HepG2 (cell line): Measurements from ENCODE around the gene ACSF3. TPM values are rescaled to one million over a fixed set of nuclear protein-coding genes. Genes with fewer than 3 reads are reported as not detected.
A peak's percentile ranks its signal among the peaks of the same experiment; 100 is the strongest.

Source experiments
- ARNTL ChIP-seq: sonication (generic); formaldehyde crosslinking; IDR thresholded peaks from 2 replicates; pipeline ENCODE4 v1.4.0; 2020; ENCODE audit warnings: mild to moderate bottlenecking, missing genetic modification reagents
- ATM ChIP-seq: fragments of 450-650 bp; IDR thresholded peaks from 2 replicates; pipeline ENCODE4 v1.7.1; 2017; ENCODE audit warnings: mild to moderate bottlenecking, borderline replicate concordance
- CREB1 ChIP-seq, 2 experiments: fragments of 450-650 bp in 1 of 2; IDR thresholded peaks; 2 replicates each; pipeline ENCODE4 v1.6.1; 2016 to 2017; ENCODE audit warnings: control low read depth in 1 of 2, mild to moderate bottlenecking in 1 of 2, missing compliant biosample characterization in 1 of 2, missing genetic modification characterization in 1 of 2
- ELF4 ChIP-seq: sonication (generic); formaldehyde crosslinking; IDR thresholded peaks from 2 replicates; pipeline ENCODE4 v1.5.0; 2020; ENCODE audit warnings: missing genetic modification reagents, mild to moderate bottlenecking, moderate library complexity, borderline replicate concordance
- FOXP1 ChIP-seq, 2 experiments: fragments of 450-650 bp in 1 of 2; IDR thresholded peaks; 2 replicates each; pipeline ENCODE4 v1.6.1; 2017 to 2018; ENCODE audit warnings: antibody characterized with exemption in 1 of 2
- HNRNPK ChIP-seq: fragments of 200-400 bp; formaldehyde crosslinking; IDR thresholded peaks from 2 replicates; pipeline ENCODE4 v1.6.1; 2018; ENCODE audit warnings: low read length, low read depth, moderate library complexity, mild to moderate bottlenecking; ENCODE audit not compliant: poor library complexity, severe bottlenecking
- KLF15 ChIP-seq: sonication (generic); formaldehyde crosslinking; IDR thresholded peaks from 2 replicates; pipeline ENCODE4 v1.8.1; 2023; ENCODE audit warnings: borderline replicate concordance, mild to moderate bottlenecking, inconsistent platforms, missing genetic modification reagents, mixed read lengths
- NCOR1 ChIP-seq: fragments of 200-600 bp; sonication (generic); IDR thresholded peaks from 2 replicates; pipeline ENCODE4 v1.7.0; 2017; ENCODE audit warnings: antibody characterized with exemption, low read length, borderline replicate concordance
- SIX4 ChIP-seq: sonication (generic); formaldehyde crosslinking; IDR thresholded peaks from 2 replicates; pipeline ENCODE4 v1.4.0; 2020; ENCODE audit warnings: missing genetic modification reagents
- SMARCC2 ChIP-seq: fragments of 450-650 bp; IDR thresholded peaks from 2 replicates; pipeline ENCODE4 v1.6.1; 2017; ENCODE audit warnings: antibody characterized with exemption, mild to moderate bottlenecking
- SNAI1 ChIP-seq: sonication (generic); formaldehyde crosslinking; IDR thresholded peaks from 2 replicates; pipeline ENCODE4 v1.5.0; 2020; ENCODE audit warnings: mild to moderate bottlenecking, missing genetic modification reagents, borderline replicate concordance
- SP4 ChIP-seq: sonication (generic); formaldehyde crosslinking; IDR thresholded peaks from 2 replicates; pipeline ENCODE4 v1.8.1; 2023; ENCODE audit warnings: mild to moderate bottlenecking, missing genetic modification reagents
- STAG1 ChIP-seq: sonication (generic); formaldehyde crosslinking; IDR thresholded peaks from 2 replicates; pipeline ENCODE4 v1.4.0; 2020; ENCODE audit warnings: missing genetic modification reagents
- SYNCRIP ChIP-seq: fragments of 200-400 bp; formaldehyde crosslinking; IDR thresholded peaks from 2 replicates; pipeline ENCODE4 v1.6.1; 2018; ENCODE audit warnings: mild to moderate bottlenecking, low read depth, low read length; ENCODE audit not compliant: insufficient read depth
- ZFX ChIP-seq: sonication (generic); formaldehyde crosslinking; IDR thresholded peaks from 2 replicates; pipeline ENCODE4 v1.4.0; 2020; ENCODE audit warnings: mild to moderate bottlenecking, low read depth, missing genetic modification reagents, moderate library complexity
- ZNF468 ChIP-seq: sonication (generic); formaldehyde crosslinking; IDR thresholded peaks from 2 replicates; pipeline ENCODE4 v1.8.0; 2022; ENCODE audit warnings: mild to moderate bottlenecking, moderate library complexity, missing genetic modification reagents
- ZNF503 ChIP-seq: sonication (generic); formaldehyde crosslinking; IDR thresholded peaks from 2 replicates; pipeline ENCODE4 v1.4.0; 2020; ENCODE audit warnings: missing genetic modification reagents
- ZNF530 ChIP-seq: sonication (generic); formaldehyde crosslinking; IDR thresholded peaks from 2 replicates; pipeline ENCODE4 v1.5.0; 2020; ENCODE audit warnings: low read depth, mild to moderate bottlenecking, missing genetic modification reagents
- ZNF570 ChIP-seq: sonication (generic); formaldehyde crosslinking; IDR thresholded peaks from 2 replicates; pipeline ENCODE4 v1.4.0; 2020; ENCODE audit warnings: mild to moderate bottlenecking, missing genetic modification reagents, borderline replicate concordance
- ZNF614 ChIP-seq: IDR thresholded peaks from 2 replicates; pipeline ENCODE4 v1.6.1; 2018; ENCODE audit warnings: missing biosample characterization, missing genetic modification reagents, inconsistent platforms, borderline replicate concordance
- ZNF672 ChIP-seq: sonication (generic); formaldehyde crosslinking; IDR thresholded peaks from 2 replicates; pipeline ENCODE4 v1.8.1; 2022; ENCODE audit warnings: missing genetic modification reagents
- ZSCAN22 ChIP-seq: sonication (generic); formaldehyde crosslinking; IDR thresholded peaks from 2 replicates; pipeline ENCODE4 v1.4.0; 2020; ENCODE audit warnings: mild to moderate bottlenecking, missing genetic modification reagents
- polyA plus RNA-seq, 8 experiments: library from polyadenylated mRNA; depleted of rRNA in 3 of 8; stranded (reverse) in 7 of 8; unstranded in 1 of 8; fragments of >200 nt; fragmentation: Illumina TruSeq in 4 of 8; extraction: Trizol in 4 of 8; gene quantifications; 2 replicates each; pipeline versions ENCODE4 v1.2.1 to v1.2.3, GENCODE V29; 2011 to 2016; ENCODE audit warnings: low read depth in 4 of 8, missing spikeins in 1 of 8, mixed read lengths in 1 of 8; ENCODE audit not compliant: insufficient read depth in 1 of 8
- total RNA-seq, 5 experiments: library from RNA; depleted of rRNA; stranded (reverse); fragments of >200 nt; fragmentation: Illumina TruSeq; extraction: Trizol; gene quantifications; 2 replicates each; pipeline ENCODE4 v1.2.3, GENCODE V29; 2016; ENCODE audit warnings: low read depth in 1 of 5
- TF ChIP-seq, protein P1 (sequence below): sonication (generic); formaldehyde crosslinking; IDR thresholded peaks from 2 replicates; pipeline ENCODE4 v1.5.0; 2020; ENCODE audit warnings: mild to moderate bottlenecking, missing genetic modification reagents, borderline replicate concordance
- TF ChIP-seq, protein P2 (sequence below): IDR thresholded peaks from 2 replicates; pipeline ENCODE4 v1.6.1; 2012; ENCODE audit warnings: inconsistent platforms

The ACSF3 gene
- total and polyA plus RNA-seq, 2 of the 13 experiments (the other 11 are each of a cell fraction or from before 2014, with no cell fraction given), result 14.9 to 30.6 TPM

- TF ChIP-seq SNAI1 (CRISPR knock-in tag) (no peak), FOXP1 (IDR thresholded peaks at IDR 0.05) (no peak), FOXP1 (CRISPR knock-in tag; IDR thresholded peaks at IDR 0.05) (no peak), ZSCAN22 (CRISPR knock-in tag) (no peak), ATM (no peak), SP4 (CRISPR knock-in tag) (peak; percentile 39; the same call in 1 of the 2 replicates), ZNF503 (CRISPR knock-in tag) (no peak), SYNCRIP (no peak), ZFX (CRISPR knock-in tag) (peak; percentile 44; the same call in 1 of the 2 replicates), ZNF614 (no peak; the same call in 1 of the 2 replicates), ZNF672 (CRISPR knock-in tag) (0 out of 2 replicates have a peak, but pooled peaks have one; percentile 49), ZNF530 (0 out of 2 replicates have a peak, but pooled peaks have one; percentile 51), KLF15 (CRISPR knock-in tag) (no peak), ARNTL (CRISPR knock-in tag) (peak; percentile 82; the same call in 1 of the 2 replicates), SIX4 (CRISPR knock-in tag) (no peak), ELF4 (CRISPR knock-in tag) (no peak), STAG1 (CRISPR knock-in tag) (no peak), CREB1 (IDR thresholded peaks at IDR 0.05) (no peak), CREB1 (CRISPR knock-in tag; IDR thresholded peaks at IDR 0.05) (no peak), SMARCC2 (no peak), HNRNPK (peak; percentile 49), ZNF570 (CRISPR knock-in tag) (no peak), NCOR1 (no peak), ZNF468 (peak; percentile 32; the same call in 1 of the 2 replicates)
- TF ChIP-seq, protein P1, sequence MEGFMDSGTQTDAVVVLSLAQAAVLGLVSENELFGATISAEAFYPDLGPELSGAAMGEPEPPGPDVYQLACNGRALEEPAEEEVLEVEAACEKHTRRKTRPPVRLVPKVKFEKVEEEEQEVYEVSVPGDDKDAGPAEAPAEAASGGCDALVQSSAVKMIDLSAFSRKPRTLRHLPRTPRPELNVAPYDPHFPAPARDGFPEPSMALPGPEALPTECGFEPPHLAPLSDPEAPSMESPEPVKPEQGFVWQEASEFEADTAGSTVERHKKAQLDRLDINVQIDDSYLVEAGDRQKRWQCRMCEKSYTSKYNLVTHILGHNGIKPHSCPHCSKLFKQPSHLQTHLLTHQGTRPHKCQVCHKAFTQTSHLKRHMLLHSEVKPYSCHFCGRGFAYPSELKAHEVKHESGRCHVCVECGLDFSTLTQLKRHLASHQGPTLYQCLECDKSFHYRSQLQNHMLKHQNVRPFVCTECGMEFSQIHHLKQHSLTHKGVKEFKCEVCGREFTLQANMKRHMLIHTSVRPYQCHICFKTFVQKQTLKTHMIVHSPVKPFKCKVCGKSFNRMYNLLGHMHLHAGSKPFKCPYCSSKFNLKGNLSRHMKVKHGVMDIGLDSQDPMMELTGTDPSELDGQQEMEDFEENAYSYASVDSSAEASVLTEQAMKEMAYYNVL (CRISPR knock-in tag), result 0 out of 2 replicates have a peak, but pooled peaks have one; percentile 67
- TF ChIP-seq, protein P2, sequence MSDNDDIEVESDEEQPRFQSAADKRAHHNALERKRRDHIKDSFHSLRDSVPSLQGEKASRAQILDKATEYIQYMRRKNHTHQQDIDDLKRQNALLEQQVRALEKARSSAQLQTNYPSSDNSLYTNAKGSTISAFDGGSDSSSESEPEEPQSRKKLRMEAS, result peak; percentile 98
Observed at GRCh38 chr16:89191033-89191900, 97.6 kb downstream of the ACSF3 start (continued).
